Measurements from ENCODE around the gene GABRG3.
"Not testable (repeated sequence)": the region's sequence is repeated elsewhere in the genome, so short reads cannot be mapped to it uniquely, and the experiment has no call there.

Gene GABRG3

DNA sequence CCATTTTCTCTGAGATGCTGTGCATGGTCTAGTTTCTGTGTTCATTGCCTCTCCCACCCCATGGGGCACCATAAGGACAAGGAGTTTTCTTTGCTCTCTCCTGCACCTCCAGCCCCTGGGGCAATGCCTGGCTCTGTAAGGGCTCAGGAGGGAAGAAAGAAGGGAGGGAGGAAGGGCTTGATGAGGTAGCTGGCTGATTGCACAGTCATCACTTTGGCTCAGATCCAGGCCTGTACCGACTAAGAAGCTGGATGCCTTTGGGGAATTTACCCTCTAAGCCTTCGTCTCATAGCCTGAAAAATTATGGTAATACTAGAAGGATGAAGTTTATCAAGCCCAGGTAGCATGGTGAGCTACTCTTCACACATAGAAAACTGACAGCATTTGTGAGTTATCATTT is 382.9 kb downstream of the GABRG3 start:
- DNase-seq, result no peak

DNA sequence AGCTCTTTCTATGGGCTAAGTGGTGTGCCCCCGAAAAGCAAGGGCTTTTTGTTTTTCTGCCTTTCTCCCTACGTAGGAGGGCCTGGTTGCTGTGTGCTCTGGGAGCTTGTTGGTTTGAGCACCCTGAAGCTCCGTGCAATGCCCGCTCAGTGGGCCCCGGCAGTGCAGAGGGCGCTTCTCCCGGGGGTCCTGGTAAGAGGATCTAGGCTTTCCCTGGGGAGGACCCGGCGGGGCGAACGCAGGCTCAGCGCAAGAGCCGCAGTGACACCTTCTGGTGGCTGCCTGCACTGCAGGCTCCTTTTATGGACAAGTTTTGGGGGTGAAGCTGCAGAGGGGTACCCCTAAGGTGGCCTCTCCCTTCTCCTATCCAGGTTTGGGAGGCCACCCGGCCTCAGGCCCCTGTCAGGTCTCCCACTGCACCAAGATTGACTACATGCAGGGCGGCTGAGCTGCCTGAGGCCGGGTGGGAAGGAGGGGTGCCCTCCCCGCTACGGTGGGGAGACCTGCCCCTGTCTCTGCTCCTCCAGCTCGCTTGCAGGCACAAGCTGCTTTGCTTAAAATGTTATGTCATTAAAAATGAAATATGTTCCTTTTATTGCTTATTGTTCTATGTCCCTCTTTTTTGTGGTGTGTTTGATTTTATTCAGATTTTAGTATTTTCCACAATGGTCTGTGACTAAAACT is 387.9 kb downstream of the GABRG3 start:
- DNase-seq, result no peak

DNA sequence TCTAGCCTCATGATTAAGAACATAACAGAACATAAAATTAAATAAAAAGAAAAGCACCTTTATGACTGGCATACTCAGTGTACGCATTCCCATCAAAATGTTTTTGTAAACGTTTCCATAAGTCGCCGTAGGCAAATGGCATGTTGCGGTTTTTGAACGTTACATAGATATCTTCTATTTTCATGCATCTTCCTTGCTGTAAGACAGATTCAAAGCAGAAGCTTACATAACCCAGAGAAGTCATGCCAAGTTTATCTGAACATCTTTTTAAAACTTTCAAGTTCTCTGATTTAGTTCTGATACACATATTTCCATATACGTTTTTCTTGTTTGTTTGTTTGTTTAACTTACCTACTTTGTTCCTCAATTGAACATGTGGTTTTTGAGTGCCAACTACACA is 388.6 kb downstream of the GABRG3 start:
- DNase-seq, result no peak

DNA sequence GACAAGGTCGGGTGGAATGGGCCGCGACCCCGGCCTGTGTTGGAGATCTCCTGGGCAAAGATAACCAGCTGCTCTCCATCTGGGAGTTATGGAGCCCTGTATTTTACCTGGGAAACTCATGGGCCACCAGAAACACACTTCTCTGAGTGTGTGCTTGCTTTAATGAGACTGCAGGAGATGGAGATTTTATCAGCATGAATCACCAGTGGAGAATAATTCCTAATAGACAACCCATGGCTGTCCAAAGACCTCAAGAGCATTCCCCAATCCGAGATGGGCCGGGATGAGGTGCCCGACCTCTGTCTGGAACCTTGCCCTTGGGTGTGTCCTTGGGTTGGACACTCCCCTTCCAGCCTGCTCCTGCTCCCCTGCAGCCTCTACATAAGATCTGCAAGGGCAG is 389.3 kb downstream of the GABRG3 start:
- DNase-seq, result no peak

DNA sequence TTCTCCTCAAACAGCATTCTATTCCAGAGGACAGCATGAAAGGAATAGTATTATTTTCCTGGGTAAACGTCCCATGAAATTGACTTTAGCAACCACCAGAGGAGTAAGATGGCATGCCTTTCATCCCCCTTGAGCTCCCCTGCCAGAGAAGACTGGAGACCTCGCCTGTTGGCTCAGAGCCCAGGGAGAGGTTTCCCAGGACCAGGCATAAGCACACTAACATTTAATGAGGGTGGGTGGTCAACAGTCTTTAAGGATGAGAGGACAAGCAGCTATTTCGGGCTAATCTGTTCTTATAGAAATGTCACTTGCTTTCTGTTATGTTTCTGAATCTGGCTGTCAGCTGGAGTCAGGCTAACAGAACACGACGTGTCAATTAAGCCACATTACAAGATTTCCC is 390.5 kb downstream of the GABRG3 start:
- no peak for DNase-seq

DNA sequence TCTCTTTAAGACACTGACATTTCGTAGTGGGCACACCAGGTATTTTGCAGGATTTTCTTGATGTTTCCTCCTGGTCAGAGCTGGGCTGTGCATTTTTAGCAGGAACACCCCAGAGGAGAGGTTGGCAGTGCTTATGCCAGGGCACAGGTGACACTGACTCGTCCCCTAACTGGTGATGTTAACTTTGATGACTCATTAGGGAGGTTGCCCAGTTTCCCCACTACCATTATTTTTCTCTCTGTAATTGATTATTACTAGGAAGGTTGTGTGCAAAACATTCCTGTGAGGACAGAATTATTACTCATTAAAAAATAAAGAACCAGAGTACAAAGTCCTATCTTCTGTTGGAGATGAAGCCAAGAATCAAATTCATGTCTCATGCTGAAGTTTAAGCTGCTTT is 394.5 kb downstream of the GABRG3 start:
- DNase-seq, result no peak

DNA sequence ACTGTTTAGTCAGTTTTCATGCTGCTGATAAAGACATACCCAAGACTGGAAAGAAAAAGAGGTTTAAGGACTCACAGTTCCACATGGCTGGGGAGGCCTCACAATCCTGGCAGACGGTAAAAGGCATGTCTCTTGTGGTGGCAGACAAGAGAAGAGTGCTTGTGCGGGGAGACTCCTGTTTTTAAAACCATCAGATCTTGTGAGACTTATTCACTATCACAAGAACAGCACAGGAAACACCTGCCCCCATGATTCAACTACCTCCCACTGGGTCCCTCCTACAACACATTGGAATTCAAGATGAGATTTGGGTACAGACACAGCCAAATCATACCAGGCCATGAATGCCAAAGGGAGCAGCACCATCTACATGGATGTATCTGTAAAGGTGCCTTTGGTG is 406.4 kb downstream of the GABRG3 start:
- not testable (repeated sequence) for DNase-seq

DNA sequence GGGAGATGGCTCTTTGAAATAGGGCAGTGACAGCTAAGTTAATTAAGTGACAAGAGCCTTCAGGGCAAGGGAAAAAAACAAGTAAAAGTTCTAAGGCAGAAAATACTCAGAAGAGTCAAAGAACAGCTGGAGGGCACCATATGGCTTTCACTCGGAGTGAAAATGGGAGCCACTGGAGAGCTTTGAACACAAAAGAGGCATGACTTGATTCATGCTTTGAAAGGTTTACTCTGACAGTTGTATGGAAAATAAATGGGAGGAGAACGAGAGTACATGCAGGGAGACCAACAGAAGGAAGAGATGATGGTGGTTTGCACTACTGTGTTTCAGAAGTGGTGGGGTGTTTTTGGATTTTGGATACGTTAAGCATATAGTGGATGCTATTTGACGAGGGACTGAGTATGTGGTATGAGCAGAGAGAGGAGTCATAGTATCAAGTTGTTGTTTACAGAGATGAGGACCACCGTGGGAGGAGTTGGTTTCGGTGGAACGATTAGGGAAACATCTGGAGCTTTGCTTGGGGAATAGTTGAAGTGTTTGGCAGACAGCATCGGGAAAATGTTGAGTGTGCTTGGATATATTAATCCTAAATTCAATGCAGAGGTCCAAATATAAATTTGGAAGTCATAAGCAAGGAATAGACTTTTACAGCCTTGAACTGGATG is 411.5 kb downstream of the GABRG3 start:
- no peak for DNase-seq

DNA sequence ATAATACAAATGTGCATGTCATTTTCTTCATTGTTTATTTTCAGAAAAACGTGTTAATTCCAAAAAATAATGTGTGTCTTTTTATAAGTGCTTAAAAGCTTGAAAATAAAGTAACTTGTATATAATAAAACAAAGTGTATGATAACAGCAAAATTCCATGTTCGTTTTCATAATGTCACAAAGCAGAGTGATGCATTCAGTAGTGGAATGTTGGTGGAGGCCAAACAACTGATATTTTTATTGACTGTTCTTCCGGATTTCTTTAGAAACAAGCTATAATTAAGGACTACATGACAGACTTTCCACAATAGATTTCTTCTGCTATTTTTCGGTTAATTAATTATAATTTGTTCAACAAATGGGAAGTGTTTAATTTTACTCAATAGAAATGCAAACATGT is 412.7 kb downstream of the GABRG3 start:
- no peak for DNase-seq

DNA sequence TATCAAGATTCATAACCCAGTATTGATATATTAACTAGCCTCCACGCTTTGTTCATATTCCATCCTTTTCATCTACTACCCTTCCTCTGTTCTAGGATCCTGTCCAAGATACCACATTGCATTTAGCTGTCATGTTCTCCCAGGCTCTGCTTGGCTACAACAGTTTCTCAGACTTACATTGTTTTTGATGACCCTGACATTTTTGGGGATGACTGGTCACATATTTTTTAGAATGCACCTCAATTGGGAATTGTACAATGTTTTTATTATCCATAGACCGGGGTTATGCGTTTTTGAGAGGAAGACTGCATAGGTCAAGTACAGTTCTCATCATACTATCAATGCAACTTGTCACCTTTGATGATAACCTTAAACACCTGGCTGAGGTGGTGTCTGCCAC is 421.2 kb downstream of the GABRG3 start:
- DNase-seq, result no peak

DNA sequence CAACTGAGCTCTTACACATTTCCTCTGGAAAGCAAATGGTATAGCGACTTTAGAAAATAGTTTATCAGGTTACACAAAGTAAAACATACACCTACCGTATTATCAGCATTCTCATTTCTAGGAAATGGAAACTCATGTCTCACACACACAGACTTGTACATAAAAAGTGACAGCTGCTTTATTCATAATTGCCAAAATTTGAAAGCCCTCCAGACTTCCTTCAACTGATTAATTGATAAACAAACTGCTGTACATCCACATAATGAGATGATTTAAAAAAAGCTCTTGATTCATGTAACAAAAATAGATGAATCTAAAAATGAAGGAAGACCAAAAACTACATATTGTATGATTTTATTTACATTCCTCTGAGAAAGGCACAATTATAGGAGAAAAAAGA is 425.5 kb downstream of the GABRG3 start:
- no peak for DNase-seq

DNA sequence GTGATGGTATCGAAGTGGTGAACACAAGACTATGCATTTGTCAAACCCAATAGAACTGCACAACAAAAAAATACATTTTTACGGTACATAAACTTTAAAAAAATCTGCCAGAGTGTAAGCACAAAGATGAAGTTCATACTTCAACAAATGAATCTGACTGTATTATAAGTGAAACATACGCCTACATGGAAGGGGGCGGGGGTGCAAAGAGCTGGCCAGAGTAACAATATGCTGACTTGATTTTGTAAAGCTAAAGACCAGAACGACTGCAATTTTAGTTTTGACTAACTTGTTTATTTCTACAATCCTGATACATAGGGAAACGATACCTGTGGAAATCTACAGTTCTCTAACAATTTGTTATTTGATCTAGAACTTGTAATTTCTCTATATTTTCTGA is 426.0 kb downstream of the GABRG3 start:
- DNase-seq, result no peak

DNA sequence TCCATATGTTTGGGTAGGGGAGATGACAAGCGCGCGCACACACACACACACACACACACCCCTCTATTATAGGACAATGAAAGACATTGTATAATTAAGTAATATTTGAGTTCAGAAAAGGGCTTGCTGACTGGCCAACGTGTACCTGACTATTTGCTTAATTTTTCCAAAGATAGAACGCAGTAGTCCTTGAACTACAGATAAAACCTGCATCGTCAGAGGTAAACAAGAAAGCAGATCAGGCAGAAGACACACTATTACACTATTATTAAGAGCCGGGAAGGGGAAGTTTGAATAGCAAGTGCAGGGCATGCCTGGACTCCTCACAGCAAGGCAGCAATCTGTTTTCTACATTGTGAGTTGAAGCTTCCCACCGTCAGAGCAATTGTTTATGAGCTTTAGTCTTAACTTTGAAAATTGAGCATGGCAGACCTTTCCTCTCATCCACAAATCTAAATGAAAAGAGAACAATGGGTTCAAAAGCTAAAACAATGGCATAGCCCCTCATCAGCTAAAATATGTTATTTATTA is 427.7 kb downstream of the GABRG3 start:
- no peak for DNase-seq

DNA sequence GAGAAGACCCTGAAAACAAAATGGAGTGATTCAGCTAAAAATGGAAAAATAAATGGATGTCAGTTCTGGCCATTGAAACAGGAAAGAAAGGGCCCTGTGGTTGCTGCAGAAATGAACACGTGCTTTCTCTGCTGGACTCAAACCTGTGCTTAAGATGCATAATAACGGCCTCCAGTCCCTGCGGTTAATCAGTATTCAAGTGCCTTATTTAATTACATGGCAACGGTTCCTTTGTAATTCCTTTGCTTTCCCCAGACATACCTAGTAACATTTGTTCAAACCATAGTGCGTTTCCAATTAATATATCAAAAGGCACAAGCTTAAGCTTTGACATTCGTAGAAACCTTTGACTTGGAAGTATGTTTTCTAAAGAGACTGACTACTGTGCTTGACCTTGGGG is 428.3 kb downstream of the GABRG3 start:
- DNase-seq, result no peak

DNA sequence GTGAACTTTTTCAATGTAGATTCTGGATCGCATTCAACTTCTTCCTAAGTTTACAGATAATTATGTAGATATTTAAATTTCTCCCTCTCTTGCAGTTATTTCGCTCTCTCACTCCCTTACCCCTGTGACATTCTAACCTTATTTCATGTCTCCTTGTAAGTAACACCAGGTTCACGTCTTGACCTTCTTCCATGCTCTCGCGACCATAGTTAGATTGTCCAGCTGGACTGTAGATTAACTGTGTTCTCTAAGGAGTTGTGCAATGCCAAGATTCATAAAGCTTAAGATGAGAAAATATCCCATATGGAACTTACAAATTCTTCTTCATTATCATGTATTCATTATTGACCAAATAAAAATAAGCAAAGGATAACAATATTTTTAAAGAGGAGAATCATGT is 430.5 kb downstream of the GABRG3 start:
- no peak for DNase-seq

DNA sequence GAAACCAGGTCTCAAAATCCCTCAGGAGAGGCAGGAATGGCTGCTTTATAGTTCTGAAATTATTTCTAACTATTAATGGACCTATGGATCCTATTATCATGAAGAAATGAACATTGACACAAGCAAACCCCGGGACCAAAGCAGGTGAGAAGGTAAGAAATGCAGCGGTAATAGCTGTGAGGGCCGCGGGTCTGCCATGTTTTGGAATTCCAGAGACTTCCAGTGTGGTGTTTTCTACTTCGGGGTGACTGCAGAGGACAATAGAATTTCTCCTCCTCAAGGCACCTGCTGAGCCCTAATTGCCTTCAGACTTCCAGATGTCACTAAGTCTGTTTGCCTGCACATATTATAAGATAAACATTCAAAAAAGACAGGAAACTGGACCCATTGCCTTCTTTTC is 437.4 kb downstream of the GABRG3 start:
- no peak for DNase-seq

DNA sequence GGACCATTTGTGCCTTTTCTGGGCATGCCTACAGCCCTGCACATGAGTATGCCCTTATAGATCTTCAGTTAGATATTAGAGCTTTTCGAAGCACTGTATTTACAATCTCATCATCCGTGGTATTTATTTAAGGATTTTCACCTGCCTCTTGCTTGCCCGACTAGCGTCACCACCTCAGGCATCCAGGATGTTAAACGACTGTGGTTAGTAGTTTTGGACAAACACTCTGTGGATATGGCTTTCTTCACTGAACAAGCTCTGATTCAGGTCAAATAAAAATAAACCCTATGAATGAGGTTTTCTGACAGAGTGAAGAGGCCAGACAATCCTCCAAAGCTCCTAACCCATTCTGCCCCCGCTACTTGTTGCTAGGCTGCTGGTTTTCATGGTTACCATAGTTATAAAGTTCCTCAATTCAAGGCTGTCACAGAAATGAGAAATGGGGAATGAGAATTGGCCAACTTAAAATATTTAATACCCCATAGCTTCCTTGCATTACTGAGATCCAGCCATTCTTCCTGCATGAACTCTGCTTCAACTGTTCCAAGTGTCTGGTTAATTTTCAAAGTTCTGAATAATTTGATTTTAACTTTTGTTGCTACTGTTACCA is 440.1 kb downstream of the GABRG3 start:
- no peak for DNase-seq

DNA sequence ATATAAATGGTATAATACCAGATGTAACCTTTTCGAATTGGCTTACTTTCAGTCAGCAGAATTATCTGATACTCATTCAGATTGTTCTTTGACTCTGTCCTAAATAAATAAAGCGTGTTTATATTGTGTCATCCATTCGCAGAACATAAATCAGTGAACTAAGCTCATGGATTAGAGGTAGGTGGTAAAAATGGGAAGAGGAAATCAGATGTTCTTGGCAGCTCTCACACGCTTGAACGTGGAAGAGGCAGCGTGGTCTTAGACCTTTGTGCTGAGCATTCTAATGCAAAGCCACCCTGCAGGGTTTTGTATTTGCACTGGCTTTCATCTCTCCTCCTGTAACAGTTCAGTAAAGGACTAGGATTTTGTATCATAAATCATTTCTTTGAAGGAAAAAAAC is 441.4 kb downstream of the GABRG3 start:
- no peak for DNase-seq

DNA sequence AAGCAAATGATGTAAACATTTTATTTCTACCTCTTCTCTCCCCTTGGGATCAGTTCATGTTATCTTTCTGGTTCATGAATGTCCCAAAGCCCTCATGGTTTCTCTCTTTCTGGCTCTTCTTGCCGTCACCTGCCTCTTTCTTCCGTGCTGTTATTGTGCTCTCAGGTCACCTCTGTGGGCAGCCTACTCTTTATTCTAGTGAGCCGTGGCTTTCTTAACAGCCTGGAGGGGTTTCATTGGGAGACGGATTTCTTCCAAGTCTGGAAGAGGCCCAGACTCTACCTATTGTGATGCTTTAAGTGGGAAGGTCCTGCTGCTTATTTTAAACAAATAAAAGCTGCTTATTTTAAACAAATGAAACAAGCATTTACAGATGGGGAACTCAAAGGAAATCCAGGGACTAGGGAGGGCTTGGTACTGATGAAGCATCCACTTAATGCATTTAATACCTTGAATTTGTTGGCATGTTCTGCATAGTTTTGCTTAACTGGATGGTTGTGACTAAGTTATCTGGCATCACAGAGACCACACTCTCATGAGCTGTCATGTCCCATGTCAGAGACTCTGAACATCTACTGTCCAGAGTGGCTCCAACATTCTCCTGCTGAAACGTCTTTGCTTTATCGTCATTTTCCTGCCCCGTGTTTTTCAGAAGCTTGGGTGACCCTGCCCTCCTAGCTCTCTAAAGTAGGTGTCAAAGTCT is 443.3 kb downstream of the GABRG3 start:
- no peak for DNase-seq

DNA sequence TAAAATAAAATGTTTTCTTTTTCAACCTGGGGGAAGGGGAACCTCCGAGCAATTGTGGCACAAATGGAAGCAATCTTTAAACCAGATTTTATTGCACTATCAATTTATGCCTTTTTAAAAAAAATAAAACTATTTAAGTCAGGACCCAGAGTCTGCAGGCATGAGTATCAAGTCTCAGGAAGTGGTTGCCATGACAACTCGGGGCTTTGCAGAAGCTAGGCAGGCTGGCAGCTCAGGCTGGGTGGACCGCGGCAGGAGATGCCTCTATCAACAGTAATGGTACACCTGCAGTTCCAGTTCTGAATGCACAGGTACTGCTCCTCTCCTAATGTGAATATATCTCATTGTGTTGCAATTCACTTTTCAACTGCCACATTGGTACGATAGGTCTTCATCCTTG is 447.7 kb downstream of the GABRG3 start:
- no peak for DNase-seq

DNA sequence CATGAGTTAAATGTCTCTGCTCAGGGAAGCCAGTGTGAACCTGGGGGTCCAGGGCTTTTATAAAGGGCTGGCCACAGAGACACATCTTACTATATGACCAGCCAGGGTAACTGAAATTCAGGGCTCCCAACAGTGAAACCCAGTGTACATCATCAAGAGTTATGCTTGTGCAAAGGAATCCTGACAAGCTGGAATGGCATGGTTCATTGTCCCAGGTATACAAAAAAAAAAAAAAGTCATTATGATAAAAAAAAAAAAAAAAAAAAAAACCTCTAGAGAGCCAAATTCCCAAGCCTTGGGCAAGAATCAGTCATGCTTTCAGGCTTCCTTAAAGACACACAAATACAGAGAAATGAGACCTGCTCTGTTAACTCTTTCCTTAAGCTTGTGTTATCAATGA is 452.0 kb downstream of the GABRG3 start:
- no peak for DNase-seq

DNA sequence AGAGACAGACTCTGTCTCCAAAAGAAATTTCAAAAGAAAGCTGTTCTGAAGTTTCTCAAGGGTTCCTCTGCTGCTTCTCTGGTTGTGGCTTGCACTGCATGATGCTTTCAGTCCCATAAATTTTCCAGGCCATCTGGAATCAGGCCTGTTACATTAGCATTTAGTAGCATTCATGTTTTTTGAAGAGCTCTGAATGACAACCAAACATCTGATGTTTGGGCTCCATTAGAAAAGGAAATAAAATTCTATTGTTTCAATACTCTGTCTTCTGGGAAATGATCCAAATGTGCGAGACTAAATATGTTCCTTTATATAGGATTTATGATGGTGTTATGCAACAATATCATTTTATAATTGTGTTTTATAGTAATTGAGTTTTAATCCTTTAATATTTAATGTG is 455.8 kb downstream of the GABRG3 start:
- DNase-seq, result no peak

DNA sequence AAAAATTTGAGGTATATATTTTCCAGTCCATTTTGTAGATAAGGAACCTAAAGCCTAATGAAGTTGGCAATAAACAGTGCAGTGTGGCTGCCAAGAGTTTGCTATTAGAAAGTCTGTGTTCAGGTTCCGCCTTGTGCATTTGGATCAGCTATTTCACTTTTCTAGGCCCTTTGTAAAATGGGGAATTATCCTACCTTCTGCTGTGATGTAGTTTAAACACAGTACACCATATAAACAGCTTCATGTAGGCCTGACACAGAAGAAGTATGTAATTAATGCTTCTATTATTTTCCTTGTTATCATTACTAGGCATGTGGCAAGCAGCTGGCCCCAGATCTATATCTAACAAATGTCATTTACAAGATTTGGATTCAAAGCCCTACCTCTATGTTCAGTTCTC is 456.3 kb downstream of the GABRG3 start:
- no peak for DNase-seq

DNA sequence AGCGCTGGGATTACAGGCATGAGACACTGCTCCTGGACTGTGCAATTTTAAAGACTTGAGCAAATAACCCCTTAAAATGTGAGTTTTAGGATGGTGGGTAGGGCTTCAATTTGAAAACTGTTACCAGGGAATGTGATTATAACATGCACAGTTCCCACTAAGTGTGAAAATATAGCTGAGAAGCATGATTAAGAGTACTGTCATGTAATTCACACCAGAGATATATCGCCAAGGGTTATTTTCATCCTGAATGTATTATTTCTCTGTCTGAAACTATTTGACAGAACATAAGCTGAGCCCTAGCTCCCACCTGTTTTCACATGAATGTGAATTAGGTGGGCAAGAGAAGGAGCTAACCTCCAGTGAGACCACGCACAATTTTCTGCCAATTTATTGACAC is 457.2 kb downstream of the GABRG3 start:
- DNase-seq, result no peak

All from NCI-H526 treated with DMSO at 0.1 percent for 48 hours (cell line).